ENCODE measurements around the gene LAMB4.

DNA sequence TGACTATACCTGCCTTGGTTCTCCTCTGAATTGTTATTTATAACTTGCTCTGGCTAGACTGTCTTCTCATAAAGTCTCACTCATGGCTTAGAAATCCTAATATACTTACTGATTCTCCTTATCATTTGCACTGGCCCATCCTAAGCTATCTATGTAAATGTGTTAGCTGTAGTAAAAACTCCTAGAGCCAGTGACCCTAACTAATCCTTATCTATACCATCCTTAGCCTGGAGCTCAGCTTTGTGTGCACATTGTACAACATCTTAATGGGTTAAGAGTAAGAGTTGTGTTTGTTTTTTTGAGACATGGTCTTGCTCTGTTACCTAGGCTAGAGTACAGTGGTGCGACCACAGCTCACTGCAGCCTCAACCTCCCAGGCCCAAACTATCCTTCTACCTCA is 40.8 kb downstream of the LAMB4 start:
- TF ChIP-seq EP300 (IDR thresholded peaks at IDR 0.05; ENCODE audit: borderline replicate concordance in 1 of 2, low read depth in 2 of 2, low read length in 2 of 2) (no peak), TAF1 (IDR thresholded peaks at IDR 0.05; ENCODE audit: low read depth, low read length) (no peak), SUZ12 (IDR thresholded peaks at IDR 0.05; ENCODE audit: low read length) (no peak), POU5F1 (IDR thresholded peaks at IDR 0.05; ENCODE audit: low read depth, low read length) (no peak), SRF (IDR thresholded peaks at IDR 0.05; ENCODE audit: low read depth, low read length) (no peak), ZNF274 (IDR thresholded peaks at IDR 0.05; ENCODE audit: borderline replicate concordance, extremely low read depth, low read length) (no peak), POLR2A (IDR thresholded peaks at IDR 0.05; ENCODE audit: control extremely low read depth in 1 of 2, low read depth in 2 of 2, low read length in 2 of 2) (no peak)
- TF ChIP-seq, protein P1, sequence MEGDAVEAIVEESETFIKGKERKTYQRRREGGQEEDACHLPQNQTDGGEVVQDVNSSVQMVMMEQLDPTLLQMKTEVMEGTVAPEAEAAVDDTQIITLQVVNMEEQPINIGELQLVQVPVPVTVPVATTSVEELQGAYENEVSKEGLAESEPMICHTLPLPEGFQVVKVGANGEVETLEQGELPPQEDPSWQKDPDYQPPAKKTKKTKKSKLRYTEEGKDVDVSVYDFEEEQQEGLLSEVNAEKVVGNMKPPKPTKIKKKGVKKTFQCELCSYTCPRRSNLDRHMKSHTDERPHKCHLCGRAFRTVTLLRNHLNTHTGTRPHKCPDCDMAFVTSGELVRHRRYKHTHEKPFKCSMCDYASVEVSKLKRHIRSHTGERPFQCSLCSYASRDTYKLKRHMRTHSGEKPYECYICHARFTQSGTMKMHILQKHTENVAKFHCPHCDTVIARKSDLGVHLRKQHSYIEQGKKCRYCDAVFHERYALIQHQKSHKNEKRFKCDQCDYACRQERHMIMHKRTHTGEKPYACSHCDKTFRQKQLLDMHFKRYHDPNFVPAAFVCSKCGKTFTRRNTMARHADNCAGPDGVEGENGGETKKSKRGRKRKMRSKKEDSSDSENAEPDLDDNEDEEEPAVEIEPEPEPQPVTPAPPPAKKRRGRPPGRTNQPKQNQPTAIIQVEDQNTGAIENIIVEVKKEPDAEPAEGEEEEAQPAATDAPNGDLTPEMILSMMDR (IDR thresholded peaks at IDR 0.05; ENCODE audit: control extremely low read depth in 1 of 3, insufficient read depth in 1 of 3, low read depth in 1 of 3, low read length in 3 of 3): no peak

Data from H1 (cell line).